ENCODE data around the gene FRS3.

The FRS3 gene

GRCh38 chr6:41721414-41721813 is 58.3 kb downstream of the FRS3 start:
- no peaks in the 10 kb centered on the region for H3K27me3 ChIP-seq (ENCODE audit: insufficient read depth, low read depth)
- H3K79me2 ChIP-seq (ENCODE audit: insufficient read depth, low read depth): peaks cover 4% of the 10 kb centered on the region; the same call in 1 of the 2 replicates
- H4K20me1 ChIP-seq (ENCODE audit: insufficient read depth): 0 out of 2 replicates have a peak, but pooled peaks cover 4% of the 10 kb centered on the region
- H3K4me3 ChIP-seq (IDR thresholded peaks at IDR 0.05; ENCODE audit: insufficient read depth, low read depth, low read length): no peak overlapping the region
- H3K36me3 ChIP-seq (ENCODE audit: insufficient read depth): no peaks in the 10 kb centered on the region
- TF ChIP-seq CTCF (conservative IDR thresholded peaks at IDR 0.05; ENCODE audit: low read depth, low read length): no peak
- H2AFZ ChIP-seq (ENCODE audit: low read depth): no peak overlapping the region
- peaks cover 37% of the 10 kb centered on the region for H3K4me1 ChIP-seq (ENCODE audit: low read depth, poor library complexity, severe bottlenecking)
- no peak overlapping the region for H3K4me2 ChIP-seq
- H3K27ac ChIP-seq: no peak overlapping the region
- no peak overlapping the region for H3K9ac ChIP-seq

- no peak overlapping the region for H3K27ac ChIP-seq
- H3K79me2 ChIP-seq (ENCODE audit: insufficient read depth, low read depth): peaks cover 4% of the 10 kb centered on the region; the same call in 1 of the 2 replicates
Observed at GRCh38 chr6:41720783-41721182, 58.9 kb downstream of the FRS3 start.

GRCh38 chr6:41720262-41720620 is 59.5 kb downstream of the FRS3 start:
- no peak overlapping the region for H3K4me2 ChIP-seq

More at GRCh38 chr6:41720783-41721182, 58.9 kb downstream of the FRS3 start:
- no peak overlapping the region for H3K9ac ChIP-seq
- no peak overlapping the region for H2AFZ ChIP-seq (ENCODE audit: low read depth)
- no peaks in the 10 kb centered on the region for H3K36me3 ChIP-seq (ENCODE audit: insufficient read depth)
- no peak for TF ChIP-seq CTCF (conservative IDR thresholded peaks at IDR 0.05; ENCODE audit: low read depth, low read length)
- no peak overlapping the region for H3K4me2 ChIP-seq
- H3K4me3 ChIP-seq (IDR thresholded peaks at IDR 0.05; ENCODE audit: insufficient read depth, low read depth, low read length): no peak overlapping the region
- no peaks in the 10 kb centered on the region for H3K27me3 ChIP-seq (ENCODE audit: insufficient read depth, low read depth)
- H3K4me1 ChIP-seq (ENCODE audit: low read depth, poor library complexity, severe bottlenecking): peaks cover 43% of the 10 kb centered on the region
- 0 out of 2 replicates have a peak, but pooled peaks cover 4% of the 10 kb centered on the region for H4K20me1 ChIP-seq (ENCODE audit: insufficient read depth)

More at GRCh38 chr6:41720262-41720620, 59.5 kb downstream of the FRS3 start:
- Histone ChIP-seq H3K4me3 (IDR thresholded peaks at IDR 0.05; ENCODE audit: insufficient read depth, low read depth, low read length) (no peak overlapping the region), H4K20me1 (ENCODE audit: insufficient read depth) (0 out of 2 replicates have a peak, but pooled peaks cover 2% of the 10 kb centered on the region), H3K27ac (no peak overlapping the region), H3K79me2 (ENCODE audit: insufficient read depth, low read depth) (peaks cover 4% of the 10 kb centered on the region; the same call in 1 of the 2 replicates), H3K9ac (no peak overlapping the region), H2AFZ (ENCODE audit: low read depth) (no peak overlapping the region), H3K4me1 (ENCODE audit: low read depth, poor library complexity, severe bottlenecking) (peaks cover 44% of the 10 kb centered on the region), H3K36me3 (ENCODE audit: insufficient read depth) (no peaks in the 10 kb centered on the region), H3K27me3 (ENCODE audit: insufficient read depth, low read depth) (no peaks in the 10 kb centered on the region)
- no peak for TF ChIP-seq CTCF (conservative IDR thresholded peaks at IDR 0.05; ENCODE audit: low read depth, low read length)

Data from KMS-11 (cell line).